K562 (cell line): ENCODE measurements around the gene SPTLC3. TPM values are rescaled to one million over a fixed set of nuclear protein-coding genes. Genes with fewer than 3 reads are reported as not detected.

Source experiments
- ATAC-seq: fragments of 200-7000 bp; cut with Tn5 transposase; 3 replicates; pipeline ENCODE4 v1.9.1; 2020; ENCODE audit warnings: moderate library complexity
- BruUV-seq: library from RNA; stranded (reverse); fragments of 400-500 nt; replicated peaks from 2 replicates; lab custom pipeline; 2021; lab: Mats Ljungman, UMichigan
- CTCF ChIA-PET: fragments of 300-600 bp; formaldehyde crosslinking; extraction: SDS; loops from one replicate; lab custom pipeline; 2021; ENCODE audit warnings: low intra/inter-chr PET ratio; lab: Yijun Ruan, JAX
- POLR2A ChIA-PET: fragments of 300-600, 350-650 bp; sonication (Branson Sonifier 250); formaldehyde crosslinking; extraction: SDS; loops from one replicate; lab custom pipeline; 2021; ENCODE audit warnings: antibody characterized with exemption, inconsistent platforms; lab: Yijun Ruan, JAX
- DNase-seq, 4 experiments: peaks; one replicate each; pipeline versions ENCODE4 v3.0.0 to v3.0.0-alpha.2; 2011 to 2018; ENCODE audit warnings: low spot score in 3 of 4, mixed read lengths in 3 of 4; ENCODE audit errors: extremely low read depth in 1 of 4
- FAIRE-seq: peaks from 2 replicates; lab custom pipeline; 2011; peaks lifted over from hg19 to GRCh38; lab: Jason Lieb, UNC
- H2AFZ ChIP-seq: 2 replicates; pipeline ENCODE4 v1.6.0; 2011; ENCODE audit warnings: low read depth, low read length, control low read depth, inconsistent platforms
- H3K27ac ChIP-seq: fragments of 200-600 bp; 3 replicates; pipeline ENCODE4 v1.8.0; 2011; ENCODE audit warnings: low read depth, mild to moderate bottlenecking, control low read depth, inconsistent platforms, low read length, moderate library complexity, mixed read lengths; ENCODE audit errors: extremely low read depth
- H3K27me3 ChIP-seq, 2 experiments: fragments of 300-600 bp in 1 of 2; 2 replicates in 1 of 2; 3 replicates in 1 of 2; pipeline versions ENCODE4 v1.6.0 to v1.8.0; 2011; ENCODE audit warnings: inconsistent platforms in 2 of 2, low read length in 2 of 2, mild to moderate bottlenecking in 1 of 2, mixed read lengths in 1 of 2, moderate library complexity in 1 of 2; ENCODE audit not compliant: control insufficient read depth in 2 of 2, insufficient read depth in 2 of 2
- H3K36me3 ChIP-seq: fragments of 300-600 bp; 3 replicates; pipeline ENCODE4 v1.8.0; 2011; ENCODE audit warnings: mild to moderate bottlenecking, low read length, inconsistent platforms; ENCODE audit not compliant: control insufficient read depth, insufficient read depth
- H3K4me1 ChIP-seq, 2 experiments: fragments of 200-600 bp in 1 of 2; replicated peaks in 1 of 2; 2 replicates in 1 of 2; 3 replicates in 1 of 2; pipeline versions ENCODE4 v1.5.1 to v1.8.0; 2011; ENCODE audit warnings: inconsistent platforms in 2 of 2, low read length in 2 of 2, mild to moderate bottlenecking in 1 of 2, mixed read lengths in 1 of 2, moderate library complexity in 1 of 2; ENCODE audit not compliant: control insufficient read depth in 2 of 2, insufficient read depth in 2 of 2
- H3K4me2 ChIP-seq: 2 replicates; pipeline ENCODE4 v1.6.1; 2011; ENCODE audit warnings: low read length, control low read depth, inconsistent platforms, mixed read lengths; ENCODE audit not compliant: insufficient read depth
- H3K4me3 ChIP-seq: fragments of 200-600 bp; sonication (generic), shearing (Covaris generic); 2 replicates; pipeline ENCODE4 v1.5.1; 2016; ENCODE audit warnings: control low read depth, inconsistent platforms
- H3K79me2 ChIP-seq: fragments of 200-600 bp; 3 replicates; pipeline ENCODE4 v1.8.0; 2011; ENCODE audit warnings: low read length, inconsistent platforms; ENCODE audit not compliant: control insufficient read depth, insufficient read depth
- H3K9ac ChIP-seq, 2 experiments: 2 replicates each; pipeline versions ENCODE4 v1.6.0 to v1.6.1; 2011; ENCODE audit warnings: low read depth in 2 of 2, low read length in 2 of 2, control low read depth in 1 of 2, inconsistent platforms in 1 of 2, mild to moderate bottlenecking in 1 of 2, mixed read lengths in 1 of 2; ENCODE audit not compliant: insufficient read depth in 1 of 2
- H3K9me1 ChIP-seq: one replicate; pipeline ENCODE4 v1.6.0; 2011; ENCODE audit warnings: inconsistent platforms, mild to moderate bottlenecking, low read length, moderate library complexity; ENCODE audit not compliant: control insufficient read depth, insufficient read depth
- H3K9me3 ChIP-seq: replicated peaks from 2 replicates; pipeline ENCODE4 v1.5.1; 2011; ENCODE audit warnings: low read depth, low read length, inconsistent platforms; ENCODE audit not compliant: control insufficient read depth, insufficient read depth
- H4K20me1 ChIP-seq: replicated peaks from 2 replicates; pipeline ENCODE4 v1.6.1; 2011; ENCODE audit warnings: low read length, inconsistent platforms, mixed read lengths; ENCODE audit not compliant: control insufficient read depth, insufficient read depth
- ETV6 ChIP-seq, 3 experiments: fragments of 150-350 bp in 1 of 3; sonication (generic) in 1 of 3; formaldehyde crosslinking in 1 of 3; IDR thresholded peaks; 2 replicates each; pipeline versions ENCODE4 v1.6.1 to v1.8.0; 2014 to 2022; ENCODE audit warnings: borderline replicate concordance in 2 of 3, low read depth in 2 of 3, antibody characterized with exemption in 1 of 3, low read length in 1 of 3, mild to moderate bottlenecking in 1 of 3, missing genetic modification reagents in 1 of 3
- IFI16 ChIP-seq: fragments of 250-450 bp; sonication (Bioruptor Pico); IDR thresholded peaks from 2 replicates; pipeline ENCODE4 v2.1.2; 2022; ENCODE audit warnings: mild to moderate bottlenecking, inconsistent platforms
- ILK ChIP-seq: fragments of 450-650 bp; IDR thresholded peaks from 2 replicates; pipeline ENCODE4 v1.6.1; 2016; ENCODE audit warnings: missing genetic modification characterization, low read depth, mild to moderate bottlenecking, missing compliant biosample characterization, moderate library complexity, borderline replicate concordance
- NFE2L1 ChIP-seq: fragments of 450-650 bp; IDR thresholded peaks from 2 replicates; pipeline ENCODE4 v1.6.1; 2016; ENCODE audit warnings: missing genetic modification characterization, low read depth, mild to moderate bottlenecking, missing compliant biosample characterization, moderate library complexity, borderline replicate concordance
- NR2F6 ChIP-seq: fragments of 450-650 bp; formaldehyde crosslinking; IDR thresholded peaks from 2 replicates; pipeline ENCODE4 v1.4.0; 2020; ENCODE audit warnings: mild to moderate bottlenecking
- NR3C1 ChIP-seq: sonication (generic); formaldehyde crosslinking; IDR thresholded peaks from 2 replicates; pipeline ENCODE4 v1.8.1; 2022; ENCODE audit warnings: missing genetic modification reagents
- SMARCA5 ChIP-seq: fragments of 450-650 bp; IDR thresholded peaks from 2 replicates; pipeline ENCODE4 v1.6.1; 2016
- ZNF316 ChIP-seq: fragments of 450-650 bp; IDR thresholded peaks from 2 replicates; pipeline ENCODE4 v1.6.1; 2016
- WGBS: fragments of 100-300 bp; shearing (Covaris generic); methylation state at CpG from one replicate; pipeline ENCODE4 v1.1.6; 2016; ENCODE audit warnings: low coverage, mixed read lengths; ENCODE audit not compliant: insufficient coverage; ENCODE audit errors: missing lambda C conversion rate; 5-methylcytosine and 5-hydroxymethylcytosine counted together
- in situ Hi-C: fragments of 300-500 bp; cut with MboI; formaldehyde crosslinking; loops from 4 replicates; pipeline ENCODE4 v1.15.0; 2018; ENCODE audit warnings: inconsistent platforms, mixed read lengths
- intact Hi-C: fragments of 100-400 bp; cut with micrococcal nuclease; formaldehyde crosslinking; loops from 2 replicates; pipeline ENCODE4 v1.14.2; 2022
- polyA plus RNA-seq, 8 experiments: library from polyadenylated mRNA; depleted of rRNA in 4 of 8; stranded (reverse) in 5 of 8; unstranded in 3 of 8; fragments of >200 nt; fragmentation: Nextera tagmentation in 2 of 8; fragmentation: Illumina TruSeq in 1 of 8; extraction: Ambion mirVana in 2 of 8; extraction: Trizol in 1 of 8; gene quantifications; 2 replicates each; pipeline versions ENCODE4 v1.2.1 to v1.2.3, GENCODE V29; 2011 to 2014; ENCODE audit warnings: inconsistent platforms in 1 of 8, missing spikeins in 1 of 8
- total RNA-seq, 7 experiments: library from RNA; depleted of rRNA in 6 of 7; stranded (reverse); fragments of >200 nt in 6 of 7; fragmentation: Illumina TruSeq in 2 of 7; extraction: Trizol in 2 of 7; gene quantifications; 2 replicates each; pipeline versions ENCODE4 v1.2.1 to v1.2.3, GENCODE V29; 2011 to 2021; ENCODE audit warnings: low replicate concordance in 1 of 7

SPTLC3 gene
- total and polyA plus RNA-seq, 9 of the 15 experiments (the other 6 are each of a cell fraction or from before 2014, with no cell fraction given) = not detected

GRCh38 chr20:13130707-13131103, 121.9 kb downstream of the SPTLC3 start (continued):
- TF ChIP-seq ETV6 (IDR thresholded peaks at IDR 0.05; ENCODE audit: borderline replicate concordance in 1 of 2, low read depth in 2 of 2, low read length in 1 of 2) (no peak), ETV6 (CRISPR knock-in tag; IDR thresholded peaks at IDR 0.05; ENCODE audit: borderline replicate concordance) (no peak), SMARCA5 (no peak), NR3C1 (no peak), NFE2L1 (tag) (no peak), ILK (tag) (no peak)
- TF ChIP-seq, all 486 proteins: peak for 0

GRCh38 chr20:13131688-13132087, 122.9 kb downstream of the SPTLC3 start:
- no TSS peak for BruUV-seq
- ATAC-seq = no peak

More at GRCh38 chr20:13131688-13132087, 122.9 kb downstream of the SPTLC3 start:
- Histone ChIP-seq H2AFZ (no peak overlapping the region), H3K9me1 (no peaks in the 10 kb centered on the region), H3K27me3 (no peaks in the 10 kb centered on the region), H3K4me3 (no peak overlapping the region), H3K27ac (no peak overlapping the region), H3K4me1 (no peaks in the 10 kb centered on the region)
- FAIRE-seq = no peak
- DNase-seq = no peak
- intact Hi-C loops = no loop called here
- CTCF ChIA-PET = no interaction called here
- no peak for TF ChIP-seq IFI16 (CRISPR knock-in tag)
- no peak for TF ChIP-seq NR2F6
- 0 out of 2 replicates have a peak, but pooled peaks have one; percentile 9 for TF ChIP-seq ZNF316
- TF ChIP-seq, all 486 proteins: peak for 1
- no peaks in the 10 kb centered on the region for H4K20me1 ChIP-seq
- POLR2A ChIA-PET = no interaction called here
- H3K9me3 ChIP-seq = no peaks in the 10 kb centered on the region
- H3K36me3 ChIP-seq = no peaks in the 10 kb centered on the region
- H3K79me2 ChIP-seq = no peaks in the 10 kb centered on the region
- in situ Hi-C loops = no loop called here
- 0% methylated on average over 2 of the region's 3 CpGs for WGBS
- no peak overlapping the region for H3K9ac ChIP-seq
- no peak overlapping the region for H3K4me2 ChIP-seq
